GM04503 (cell line): Measurements from ENCODE around the gene ODAM.
"Not testable (repeated sequence)": the region's sequence is repeated elsewhere in the genome, so short reads cannot be mapped to it uniquely, and the experiment has no call there.

Source experiments
- DNase-seq: peaks from one replicate; pipeline ENCODE4 v3.0.0-alpha.2; 2012; ENCODE audit warnings: low read depth

Gene ODAM

GRCh38 chr4:70195425-70195824 lies at the start of gene ODAM:
ODAM (plus strand) TSS chr4:70195725; CDS start chr4:70196544, 819 bp downstream.
- no peak for DNase-seq

DNA sequence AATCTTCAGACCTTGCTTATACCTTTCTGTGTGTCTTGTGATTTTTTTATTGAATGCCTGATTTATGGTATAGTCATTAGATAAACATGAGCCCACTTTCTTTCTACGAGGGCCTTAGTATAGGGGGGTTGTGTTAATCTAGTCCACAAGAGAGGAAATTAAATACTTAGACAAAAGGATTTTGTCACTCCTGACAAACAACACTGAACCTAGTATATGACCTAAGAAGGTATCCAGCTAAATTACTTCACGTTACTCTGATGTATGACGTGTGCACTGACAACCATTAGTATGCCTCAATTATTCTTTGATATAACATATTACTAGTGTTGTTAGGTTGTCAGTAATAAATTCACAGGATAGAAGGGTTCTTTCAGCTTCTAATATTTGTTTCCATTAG lies 44.3 kb upstream of the ODAM start:
- DNase-seq = no peak

GRCh38 chr4:70152088-70152487 lies 43.4 kb upstream of the ODAM start:
- DNase-seq = no peak

- DNase-seq = no peak
These were observed 41.6 kb upstream of the ODAM start, which contains the start of gene PRR27 for GRCh38 chr4:70153937-70154336. PRR27 (plus strand) TSS chr4:70154237; CDS start chr4:70154376, 139 bp downstream.

DNA sequence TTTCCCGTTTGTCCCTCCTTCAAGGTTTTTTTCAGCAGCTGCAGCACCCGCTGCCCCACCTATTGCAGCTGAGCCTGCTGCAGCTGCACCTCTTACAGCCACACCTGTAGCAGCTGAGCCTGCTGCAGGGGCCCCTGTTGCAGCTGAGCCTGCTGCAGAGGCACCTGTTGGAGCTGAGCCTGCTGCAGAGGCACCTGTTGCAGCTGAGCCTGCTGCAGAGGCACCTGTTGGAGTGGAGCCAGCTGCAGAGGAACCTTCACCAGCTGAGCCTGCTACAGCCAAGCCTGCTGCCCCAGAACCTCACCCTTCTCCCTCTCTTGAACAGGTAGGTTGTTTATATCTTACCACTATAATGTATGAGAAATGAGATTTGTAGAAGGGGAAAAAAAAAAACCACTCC lies 36.9 kb upstream of the ODAM start:
- no peak for DNase-seq

DNA sequence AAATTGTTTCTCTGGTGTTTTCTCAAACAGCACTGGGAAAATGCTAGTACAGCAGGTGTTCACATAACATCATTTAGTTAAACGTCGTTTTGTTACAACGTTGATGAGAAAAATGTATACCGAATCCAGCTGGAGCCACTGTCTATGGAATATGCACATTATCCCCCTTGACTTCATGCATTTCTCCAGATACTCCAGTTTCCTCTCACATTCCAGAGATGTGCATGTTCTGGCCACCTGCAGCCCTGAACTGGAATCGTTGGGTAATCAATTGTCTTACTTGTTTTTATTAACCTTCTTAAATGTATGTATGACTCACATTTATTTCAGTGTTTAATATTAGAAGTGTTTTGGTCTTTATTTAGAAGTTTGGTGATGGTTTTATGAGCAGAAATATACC lies 18.4 kb upstream of the ODAM start:
- DNase-seq = no peak

DNA sequence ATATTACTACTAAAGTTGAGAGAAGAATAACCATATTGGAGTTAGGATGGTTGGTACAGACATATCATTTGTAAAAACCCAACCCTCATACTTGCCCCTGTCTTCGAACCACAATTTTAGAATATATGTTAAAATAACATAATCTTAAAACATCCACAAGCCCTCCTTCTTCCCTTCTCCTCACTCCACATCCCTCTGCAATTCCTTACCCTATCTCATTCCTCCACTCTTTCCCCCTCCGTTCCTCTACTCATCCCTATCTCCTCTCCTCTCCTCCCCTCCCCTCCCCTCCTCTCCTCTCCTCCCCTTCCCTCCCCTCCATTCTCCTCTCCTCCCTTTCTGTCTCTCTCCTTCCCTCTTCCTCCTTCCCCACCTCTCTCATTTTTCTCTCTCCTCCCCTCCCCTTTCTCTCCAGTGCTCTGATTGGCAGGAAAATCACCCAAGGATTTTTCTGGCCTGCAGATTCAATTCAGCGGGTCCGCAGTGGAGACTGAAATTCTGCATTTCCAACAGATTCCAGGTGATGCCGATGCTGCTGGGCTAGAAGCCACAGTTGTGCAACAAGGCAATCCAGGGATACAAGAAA lies 17.4 kb upstream of the ODAM start:
- DNase-seq = no peak

DNA sequence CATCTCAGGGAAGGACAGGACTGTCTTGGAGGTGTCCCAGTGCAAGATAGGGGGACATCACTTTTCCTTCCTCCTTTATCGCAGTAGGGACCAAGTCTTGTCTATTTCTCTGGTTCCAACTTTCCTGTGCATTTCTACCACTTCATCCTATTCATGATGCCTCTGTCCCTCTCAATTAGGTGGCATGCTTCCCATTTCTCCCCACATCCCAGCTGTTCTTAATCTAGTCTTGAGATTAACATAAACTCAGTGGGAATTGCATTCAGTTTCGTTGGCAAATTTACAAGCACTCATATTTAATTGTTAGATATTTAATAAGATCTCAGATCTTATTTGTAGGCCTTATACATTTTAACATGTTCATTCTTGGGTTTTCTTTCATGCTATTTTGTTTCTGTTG lies 15.7 kb upstream of the ODAM start:
- no peak for DNase-seq

GRCh38 chr4:70181864-70182263 lies 13.7 kb upstream of the ODAM start:
- DNase-seq = no peak

DNA sequence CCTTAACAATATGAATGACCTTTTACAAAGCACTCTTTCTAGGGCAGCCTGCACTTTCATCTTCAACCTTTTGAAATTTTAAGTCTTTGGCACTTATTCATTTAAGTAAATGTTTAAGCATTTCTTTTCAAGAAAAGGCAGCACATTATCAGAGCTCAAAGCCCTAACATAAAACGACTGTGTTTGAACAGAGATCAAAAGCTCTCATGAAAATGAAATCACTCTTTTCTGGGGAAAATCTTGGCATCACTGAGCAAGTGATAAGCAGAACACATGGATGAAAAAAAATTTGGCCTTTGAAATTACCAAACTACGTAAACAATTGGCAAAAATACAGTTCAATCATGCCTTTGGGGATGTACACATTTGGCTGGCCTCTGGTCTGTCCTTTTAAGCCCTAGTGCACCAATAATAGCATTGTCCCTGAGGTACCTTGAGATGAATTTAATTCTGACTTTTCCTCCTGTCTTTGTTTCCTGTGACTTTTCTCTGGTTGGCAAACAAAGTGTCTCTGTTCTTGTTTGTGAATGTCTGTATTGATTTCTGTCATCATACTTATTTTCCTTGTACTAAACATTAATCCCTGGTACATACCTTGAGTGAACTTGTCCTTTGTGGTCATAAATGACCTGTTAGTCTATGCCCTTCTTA lies 12.9 kb upstream of the ODAM start:
- DNase-seq = no peak

DNA sequence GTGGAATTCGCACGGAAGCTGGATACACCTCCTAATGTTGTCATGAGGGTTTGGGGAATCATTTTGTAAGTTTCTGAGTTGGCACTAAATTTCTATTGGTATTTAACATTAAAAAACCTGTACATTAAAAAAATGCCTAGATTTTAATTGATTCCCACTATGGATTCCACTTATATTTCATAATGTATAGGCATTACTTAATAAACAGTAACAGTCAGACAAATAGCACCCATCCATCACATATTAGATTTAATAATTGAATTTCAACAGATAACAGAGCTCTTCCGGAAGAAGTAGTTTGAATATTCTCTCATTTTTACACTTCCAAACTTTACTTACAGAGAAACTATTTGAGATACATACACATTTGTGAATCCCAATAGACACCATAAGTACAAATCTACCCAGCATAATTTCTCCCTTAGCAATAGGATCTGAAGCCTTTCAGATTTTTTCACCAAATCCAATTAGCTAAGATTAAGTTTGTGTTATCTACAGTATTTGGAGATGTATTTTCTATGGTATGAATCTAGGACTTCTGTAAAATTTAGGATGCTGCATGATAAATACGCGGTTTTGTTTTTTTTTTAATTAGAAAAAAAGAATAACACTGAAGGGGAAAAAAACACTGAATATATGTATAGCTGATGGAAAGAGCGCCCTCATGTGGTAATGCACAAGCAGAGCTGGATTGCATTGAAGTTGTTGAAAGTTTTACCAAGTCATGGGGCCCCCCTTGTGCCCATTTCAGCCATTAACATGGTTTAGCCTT lies 12.2 kb upstream of the ODAM start:
- no peak for DNase-seq

DNA sequence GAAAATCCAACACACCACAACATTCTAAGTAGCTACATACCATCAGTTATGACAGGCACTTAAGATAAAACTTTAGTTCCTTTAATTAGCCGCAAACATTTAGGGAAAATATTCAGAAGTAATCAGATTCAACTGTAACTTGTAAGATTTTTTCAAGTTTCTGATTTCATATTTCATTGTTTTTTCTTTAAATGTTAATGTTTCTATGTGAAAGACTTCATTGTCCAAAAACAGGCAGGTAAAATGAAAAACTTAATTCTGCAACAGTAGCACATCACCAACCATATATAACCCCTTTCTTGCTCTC lies 11.6 kb upstream of the ODAM start:
- no peak for DNase-seq

DNA sequence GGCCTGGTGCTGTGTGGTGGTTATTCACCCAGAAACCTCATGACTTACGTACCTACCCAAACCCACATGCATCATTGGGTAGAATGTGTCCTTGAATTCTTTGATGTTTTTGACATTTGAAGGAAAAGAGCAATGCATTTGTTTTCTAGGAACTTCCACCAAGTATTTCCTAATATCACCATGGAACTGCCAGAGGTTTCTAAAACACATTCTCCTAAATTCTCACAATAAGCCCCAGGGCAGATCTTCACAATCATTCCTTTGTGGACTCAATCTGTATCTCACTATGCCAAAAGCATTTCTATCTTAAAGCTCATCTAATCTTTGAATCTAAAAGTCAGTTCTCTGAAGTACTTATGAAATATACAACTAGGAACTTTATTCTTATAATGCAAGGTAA lies 8.3 kb upstream of the ODAM start:
- no peak for DNase-seq

DNA sequence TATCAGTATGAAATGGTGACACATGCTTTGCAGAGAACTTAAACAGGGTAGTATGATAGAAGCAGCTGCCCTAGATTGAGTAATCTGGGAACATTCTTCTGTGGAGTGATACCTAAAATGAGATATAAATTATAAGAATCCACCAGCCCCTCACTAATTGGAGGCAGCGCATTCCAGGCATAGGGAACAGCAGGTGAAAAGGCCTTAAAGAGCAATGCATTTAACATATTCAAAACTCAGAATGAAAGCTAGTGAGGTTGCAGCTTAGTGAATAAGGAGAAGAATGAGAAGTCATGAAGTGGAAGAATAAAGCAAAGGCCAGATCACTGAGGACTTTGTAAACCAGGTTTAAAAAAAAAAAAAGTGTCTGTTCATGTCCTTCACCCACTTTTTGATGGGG lies 4.9 kb upstream of the ODAM start:
- DNase-seq = no peak

DNA sequence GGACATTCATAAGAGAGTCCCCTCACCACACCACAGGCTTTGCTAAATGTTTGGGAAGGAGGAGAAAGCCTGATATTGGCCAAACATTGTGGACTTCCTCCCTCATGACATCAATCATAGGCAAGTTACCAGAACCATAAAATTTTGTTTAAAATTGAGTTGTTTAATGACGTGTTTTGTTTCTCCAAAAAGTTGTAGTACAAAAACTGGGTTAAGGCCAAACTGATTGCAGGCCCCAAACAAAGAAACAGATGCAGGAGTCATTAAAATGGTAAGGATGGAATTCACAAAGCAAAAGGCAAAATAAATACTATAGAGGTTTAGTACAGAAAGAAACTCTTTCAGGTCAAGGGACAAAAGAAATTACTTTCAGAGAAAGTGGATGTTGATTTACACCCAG lies 3.9 kb upstream of the ODAM start:
- no peak for DNase-seq

DNA sequence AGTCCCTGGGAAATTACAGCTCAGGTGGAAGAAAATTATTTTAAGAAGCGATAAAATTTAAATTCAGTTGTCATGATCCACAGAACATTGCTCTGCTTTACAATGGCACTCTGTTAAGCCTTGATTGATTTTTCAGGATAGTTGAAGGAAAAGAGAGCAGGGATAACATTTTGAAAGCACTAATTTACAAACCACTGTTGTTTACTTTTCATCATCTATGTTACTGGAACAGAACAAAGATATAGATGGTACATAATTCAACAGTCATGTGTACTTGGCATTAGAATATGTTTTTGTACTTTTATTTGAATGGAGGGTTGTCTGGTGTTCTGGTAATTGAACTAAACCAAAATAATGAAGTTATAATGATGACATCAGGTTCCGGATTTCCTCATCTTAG lies 2.6 kb upstream of the ODAM start:
- no peak for DNase-seq

- no peak for DNase-seq
These were observed 1.3 kb downstream of the ODAM start for GRCh38 chr4:70196857-70197256.

GRCh38 chr4:70197842-70198241 lies 2.3 kb downstream of the ODAM start:
- no peak for DNase-seq

DNA sequence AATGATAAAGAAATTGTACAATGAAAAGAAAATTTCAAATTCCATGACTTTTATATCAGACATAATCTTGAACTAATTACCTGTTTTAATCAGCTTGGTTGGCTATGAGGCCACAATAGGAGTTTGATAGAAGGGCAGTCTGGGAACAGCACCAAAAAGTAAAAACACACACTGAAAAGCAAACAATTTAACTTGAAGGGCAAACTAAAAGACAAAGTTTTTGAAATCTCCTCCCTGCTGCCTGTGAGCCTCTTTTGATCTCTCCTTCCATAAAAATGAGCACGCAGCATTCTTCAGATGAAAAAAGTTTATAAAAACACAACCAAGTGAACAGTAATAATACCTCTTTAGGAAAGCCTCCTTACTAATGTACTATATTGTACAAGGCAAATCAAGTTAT lies 8.1 kb downstream of the ODAM start:
- DNase-seq = no peak

- DNase-seq = not testable (repeated sequence)
These were observed 17.2 kb downstream of the ODAM start for GRCh38 chr4:70212752-70213151.

DNA sequence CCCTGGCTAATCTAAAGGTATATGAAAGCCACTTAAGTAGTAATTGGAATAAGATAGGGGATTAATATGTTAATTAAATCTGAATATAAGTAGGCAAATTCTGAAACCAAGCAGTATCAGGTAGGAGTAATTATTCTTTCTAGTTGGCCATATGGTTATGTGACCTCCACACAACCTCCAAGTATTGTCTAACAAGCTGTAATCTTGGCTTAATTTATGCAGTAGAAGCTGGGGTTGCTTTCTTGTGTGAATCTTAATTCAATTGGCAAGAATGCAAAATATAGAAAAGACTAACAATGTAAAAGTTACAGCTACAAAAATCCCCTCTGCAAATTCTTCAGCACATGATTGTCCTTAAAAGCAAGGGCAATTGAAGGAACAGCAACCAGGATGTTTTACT lies 20.6 kb downstream of the ODAM start:
- not testable (repeated sequence) for DNase-seq

GRCh38 chr4:70216550-70216949 lies 21.0 kb downstream of the ODAM start:
- DNase-seq = not testable (repeated sequence)

DNA sequence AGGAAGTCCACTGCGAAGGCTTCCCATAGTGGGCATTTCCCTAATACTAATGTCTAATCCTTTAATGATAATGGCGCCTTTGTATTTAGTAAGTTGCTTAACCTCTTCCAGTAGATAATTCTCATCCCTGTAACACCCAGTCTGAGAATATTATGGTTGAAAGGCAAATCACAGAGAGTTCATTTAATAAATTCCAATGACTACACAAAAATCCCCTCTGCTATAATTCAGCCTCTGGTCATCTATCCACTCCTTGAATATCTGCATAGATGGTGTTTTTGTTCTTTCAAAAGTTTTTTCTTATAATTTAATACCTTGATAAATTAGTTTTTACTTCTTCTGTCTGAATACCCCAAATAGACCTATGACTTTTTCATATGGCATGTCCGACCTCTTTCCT lies 25.9 kb downstream of the ODAM start:
- not testable (repeated sequence) for DNase-seq

GRCh38 chr4:70221818-70222217 lies 26.3 kb downstream of the ODAM start:
- DNase-seq = not testable (repeated sequence)
